ENCODE results near the gene ST6GAL1.

GRCh38 chr3:186895406-186895805, 34.9 kb upstream of the ST6GAL1 start:
- TF ChIP-seq CTCF (IDR thresholded peaks at IDR 0.05) (no peak), POLR2A (IDR thresholded peaks at IDR 0.05) (no peak)
